CD4-positive, alpha-beta T cell (primary cell): ENCODE data around the gene DAD1. TPM values are rescaled to one million over a fixed set of nuclear protein-coding genes. Genes with fewer than 3 reads are reported as not detected.

ENCODE experiments used
- ATAC-seq: fragments of 200-7000 bp; cut with Tn5 transposase; one replicate; pipeline ENCODE4 v1.10.0; 2022; ENCODE audit warnings: mild to moderate bottlenecking; ENCODE audit not compliant: poor library complexity
- CTCF ChIA-PET: fragments of 350-600 bp; sonication (Branson Sonifier 250); formaldehyde crosslinking; loops from one replicate; lab custom pipeline; 2021; ENCODE audit warnings: antibody characterized with exemption, inconsistent platforms; lab: Charles Lee
- POLR2A ChIA-PET: fragments of 350-600 bp; sonication (Branson Sonifier 250); formaldehyde crosslinking; loops from one replicate; lab custom pipeline; 2021; ENCODE audit warnings: antibody characterized with exemption, inconsistent platforms; lab: Charles Lee
- DNase-seq, 14 experiments: peaks; one replicate each; pipeline ENCODE4 v3.0.0-alpha.2; 2013 to 2020; ENCODE audit warnings: mixed read lengths in 2 of 14
- H3K27ac ChIP-seq, 2 donors: one replicate each; pipeline versions ENCODE4 v1.5.1 to v1.7.0; 2013; ENCODE audit warnings: low read length in 2 of 2, low read depth in 1 of 2, mild to moderate bottlenecking in 1 of 2
- H3K27me3 ChIP-seq, 2 experiments: 1 replicate in 1 of 2; 2 replicates in 1 of 2; pipeline versions ENCODE4 v1.6.1 to v1.7.0; 2013; ENCODE audit warnings: low read length in 2 of 2, control low read depth in 1 of 2, mild to moderate bottlenecking in 1 of 2, moderate library complexity in 1 of 2; ENCODE audit not compliant: insufficient read depth in 2 of 2, control insufficient read depth in 1 of 2
- H3K36me3 ChIP-seq: one replicate; pipeline ENCODE4 v1.6.1; 2013; ENCODE audit warnings: low read length, control low read depth; ENCODE audit not compliant: insufficient read depth
- H3K4me1 ChIP-seq: one replicate; pipeline ENCODE4 v1.6.1; 2013; ENCODE audit warnings: low read length, control low read depth; ENCODE audit not compliant: insufficient read depth
- H3K4me3 ChIP-seq: one replicate; pipeline ENCODE4 v1.5.1; 2013; ENCODE audit warnings: mild to moderate bottlenecking, low read length, moderate library complexity
- H3K9me3 ChIP-seq, 2 experiments: 1 replicate in 1 of 2; 2 replicates in 1 of 2; pipeline versions ENCODE4 v1.6.1 to v1.7.0; 2013; ENCODE audit warnings: low read length in 2 of 2, mild to moderate bottlenecking in 2 of 2, control low read depth in 1 of 2, moderate library complexity in 1 of 2; ENCODE audit not compliant: control insufficient read depth in 1 of 2, insufficient read depth in 1 of 2
- H3K27ac Mint-ChIP-seq: one replicate; pipeline ENCODE4 v1.8.0; 2020; ENCODE audit warnings: mixed read lengths
- H3K27me3 Mint-ChIP-seq: one replicate; pipeline ENCODE4 v1.8.0; 2021; ENCODE audit warnings: mixed read lengths
- H3K36me3 Mint-ChIP-seq: one replicate; pipeline ENCODE4 v1.8.0; 2021; ENCODE audit warnings: low read depth, mixed read lengths
- H3K4me1 Mint-ChIP-seq: one replicate; pipeline ENCODE4 v1.8.0; 2021; ENCODE audit warnings: low read depth, mixed read lengths
- H3K4me3 Mint-ChIP-seq: one replicate; pipeline ENCODE4 v1.8.0; 2020; ENCODE audit warnings: mild to moderate bottlenecking, mixed read lengths
- H3K9me3 Mint-ChIP-seq: one replicate; pipeline ENCODE4 v1.8.0; 2020; ENCODE audit warnings: mixed read lengths
- intact Hi-C, 2 experiments: fragments of 100-400 bp; cut with DNase I in 1 of 2; cut with micrococcal nuclease in 1 of 2; formaldehyde crosslinking; loops; one replicate each; pipeline versions ENCODE4 v1.15.1 to v1.9.0; 2023 to 2025; cut with DNase I, micrococcal nuclease
- total RNA-seq, 174 experiments: library from RNA in 2 of 174; stranded (reverse) in 2 of 174; gene quantifications; one replicate each; pipeline ENCODE4 v1.2.3 and lab custom pipeline; 2021 to 2026
- TF ChIP-seq, protein P1 (sequence below): fragments of 200-600 bp; IDR thresholded peaks from one replicate; pipeline ENCODE4 v1.8.0; 2022; ENCODE audit warnings: antibody characterized with exemption, mild to moderate bottlenecking

Gene DAD1
- total RNA-seq, 2 experiments from 2014 or later, result 41.8 to 44.1 TPM

DNA sequence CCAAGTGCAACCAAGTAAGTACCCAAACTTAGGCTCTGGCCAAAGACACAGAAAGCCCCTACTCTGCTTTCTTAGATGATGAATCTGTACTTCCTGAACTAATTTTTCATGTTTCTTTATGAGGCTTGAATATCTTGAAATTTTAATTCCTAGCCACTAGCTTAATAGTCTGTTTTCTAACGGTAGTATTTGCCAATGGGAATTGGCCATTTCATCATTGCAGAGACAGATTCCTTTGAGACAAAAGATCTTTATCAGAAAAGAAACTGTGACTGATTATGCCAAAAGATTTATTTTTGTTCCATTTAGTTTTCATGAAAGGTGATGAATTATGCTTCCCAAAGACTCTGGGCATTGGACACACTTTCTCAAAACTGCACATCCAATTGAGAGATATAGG lies 48.7 kb downstream of the DAD1 start:
- peak overlapping the region; percentile 81 for H3K4me3 Mint-ChIP-seq
- DNase-seq, result peak in 1 of 14 experiments; percentile 49
- CTCF ChIA-PET, result interaction anchor here (1.5 to 4.8 kb wide), 4 partner anchors 13 to 30 kb away, joined by 3 to 24 read pairs (median 13); no protein-coding TSS in a partner anchor
- Histone ChIP-seq H3K27me3 (no peaks in the 10 kb centered on the region), H3K36me3 (peaks cover 100% of the 10 kb centered on the region), H3K9me3 (no peaks in the 10 kb centered on the region), H3K4me1 (peaks cover 90% of the 10 kb centered on the region), H3K27ac (peak overlapping the region; percentile 72 to 99), H3K4me3 (peak overlapping the region; percentile 61)
- no peaks in the 10 kb centered on the region for H3K9me3 Mint-ChIP-seq
- TF ChIP-seq, protein P1, sequence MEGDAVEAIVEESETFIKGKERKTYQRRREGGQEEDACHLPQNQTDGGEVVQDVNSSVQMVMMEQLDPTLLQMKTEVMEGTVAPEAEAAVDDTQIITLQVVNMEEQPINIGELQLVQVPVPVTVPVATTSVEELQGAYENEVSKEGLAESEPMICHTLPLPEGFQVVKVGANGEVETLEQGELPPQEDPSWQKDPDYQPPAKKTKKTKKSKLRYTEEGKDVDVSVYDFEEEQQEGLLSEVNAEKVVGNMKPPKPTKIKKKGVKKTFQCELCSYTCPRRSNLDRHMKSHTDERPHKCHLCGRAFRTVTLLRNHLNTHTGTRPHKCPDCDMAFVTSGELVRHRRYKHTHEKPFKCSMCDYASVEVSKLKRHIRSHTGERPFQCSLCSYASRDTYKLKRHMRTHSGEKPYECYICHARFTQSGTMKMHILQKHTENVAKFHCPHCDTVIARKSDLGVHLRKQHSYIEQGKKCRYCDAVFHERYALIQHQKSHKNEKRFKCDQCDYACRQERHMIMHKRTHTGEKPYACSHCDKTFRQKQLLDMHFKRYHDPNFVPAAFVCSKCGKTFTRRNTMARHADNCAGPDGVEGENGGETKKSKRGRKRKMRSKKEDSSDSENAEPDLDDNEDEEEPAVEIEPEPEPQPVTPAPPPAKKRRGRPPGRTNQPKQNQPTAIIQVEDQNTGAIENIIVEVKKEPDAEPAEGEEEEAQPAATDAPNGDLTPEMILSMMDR, result no peak
- H3K27me3 Mint-ChIP-seq, result no peaks in the 10 kb centered on the region
- no peak for ATAC-seq
- H3K4me1 Mint-ChIP-seq, result peaks cover 100% of the 10 kb centered on the region
- POLR2A ChIA-PET, result interaction anchor here (0.8 to 8.3 kb wide), 16 partner anchors 11 to 817 kb away, joined by 3 to 331 read pairs (median 6); no protein-coding TSS in a partner anchor
- H3K36me3 Mint-ChIP-seq, result peaks cover 100% of the 10 kb centered on the region
- H3K27ac Mint-ChIP-seq, result peak overlapping the region; percentile 93
- intact Hi-C loops, result no loop called here

DNA sequence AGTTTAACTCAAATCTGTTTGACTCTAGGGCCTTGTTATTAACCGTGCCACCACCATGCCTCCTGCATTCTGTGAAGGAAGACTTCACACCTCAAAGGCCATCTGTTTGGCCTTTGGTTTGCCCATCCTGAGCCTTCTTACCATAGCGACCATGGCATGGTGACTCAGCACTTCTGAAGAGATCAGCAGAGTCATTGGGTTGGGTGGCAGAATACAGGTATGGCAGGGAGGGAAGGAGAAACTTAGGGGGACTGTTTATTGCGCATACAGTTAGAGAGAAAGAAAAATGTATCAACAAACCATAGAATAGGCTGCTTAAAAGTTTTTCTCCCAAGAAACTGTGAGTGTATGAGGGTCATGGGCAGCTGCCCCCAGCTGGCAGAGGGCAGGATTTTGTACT lies 49.2 kb downstream of the DAD1 start:
- H3K27me3 ChIP-seq, result no peaks in the 10 kb centered on the region
- intact Hi-C loops, result loop anchor here in 1 of 2 experiments (1.0 kb wide), 2 partner anchors 9 to 10 kb away; no protein-coding TSS in a partner anchor
- POLR2A ChIA-PET, result interaction anchor here (0.8 to 8.3 kb wide), 11 partner anchors 11 to 543 kb away, joined by 3 to 331 read pairs (median 8); no protein-coding TSS in a partner anchor
- peak; percentile 10 for ATAC-seq
- Mint-ChIP-seq H3K4me1 (peaks cover 100% of the 10 kb centered on the region), H3K36me3 (peaks cover 100% of the 10 kb centered on the region), H3K4me3 (peak overlapping the region; percentile 81), H3K27me3 (no peaks in the 10 kb centered on the region), H3K9me3 (no peaks in the 10 kb centered on the region), H3K27ac (peak overlapping the region; percentile 93)
- CTCF ChIA-PET, result interaction anchor here (1.5 to 4.8 kb wide), 4 partner anchors 13 to 30 kb away, joined by 3 to 24 read pairs (median 13); no protein-coding TSS in a partner anchor
- TF ChIP-seq, protein P1, result no peak
- H3K9me3 ChIP-seq, result no peaks in the 10 kb centered on the region
- peak overlapping the region; percentile 72 to 99 for H3K27ac ChIP-seq
- H3K36me3 ChIP-seq, result peaks cover 100% of the 10 kb centered on the region
- peaks cover 90% of the 10 kb centered on the region for H3K4me1 ChIP-seq
- peak in 4 of 14 experiments; percentile 48 to 68 (median 61) for DNase-seq
- H3K4me3 ChIP-seq, result peak overlapping the region; percentile 61

DNA sequence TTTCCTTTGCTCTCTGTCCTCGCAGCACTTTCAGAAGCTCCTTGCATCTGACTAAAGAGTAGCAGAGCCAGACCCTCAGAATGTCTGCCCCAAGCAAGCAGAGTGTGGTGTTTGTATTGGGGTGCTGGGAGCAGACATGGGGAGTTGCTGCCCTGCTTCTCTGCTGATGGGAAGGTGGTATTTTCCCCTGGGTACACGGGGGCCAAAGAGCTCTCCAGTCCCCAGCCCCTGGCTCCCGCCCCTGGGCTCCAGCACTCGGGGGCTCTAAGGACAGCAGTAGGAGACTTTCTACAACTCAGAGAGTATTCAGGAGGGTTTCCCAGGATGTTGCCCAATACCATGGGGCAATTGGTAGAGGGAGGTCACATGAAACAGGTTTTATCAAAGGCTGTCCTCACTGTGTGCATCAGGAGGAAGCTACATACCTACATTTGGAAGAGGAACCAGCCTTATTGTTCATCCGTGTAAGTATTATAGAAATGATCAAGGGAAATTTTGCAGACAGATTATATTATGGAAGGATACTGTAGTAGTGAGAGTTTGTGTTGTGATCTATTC lies 50.3 kb downstream of the DAD1 start:
- DNase-seq, result peak in 2 of 14 experiments; percentile 42
- Mint-ChIP-seq H3K4me1 (peaks cover 99% of the 10 kb centered on the region), H3K4me3 (peak overlapping the region; percentile 81), H3K9me3 (no peaks in the 10 kb centered on the region), H3K27me3 (no peaks in the 10 kb centered on the region), H3K36me3 (peaks cover 100% of the 10 kb centered on the region), H3K27ac (peak overlapping the region; percentile 93)
- TF ChIP-seq, protein P1, result no peak
- Histone ChIP-seq H3K27me3 (no peaks in the 10 kb centered on the region), H3K36me3 (peaks cover 100% of the 10 kb centered on the region), H3K4me1 (peaks cover 89% of the 10 kb centered on the region), H3K9me3 (no peaks in the 10 kb centered on the region), H3K27ac (peak overlapping the region; percentile 72 to 99), H3K4me3 (peak overlapping the region; percentile 61)
- ATAC-seq, result no peak
- ChIA-PET POLR2A (interaction anchor here (0.7 to 8.3 kb wide), 23 partner anchors 10 to 895 kb away, joined by 3 to 331 read pairs (median 4); partner anchors contain the start of gene PRMT5), CTCF (interaction anchor here (1.3 to 5.3 kb wide), 4 partner anchors 10 to 31 kb away, joined by 3 to 31 read pairs (median 14); no protein-coding TSS in a partner anchor)
- intact Hi-C loops, result loop anchor here in 1 of 2 experiments (1.0 kb wide), 2 partner anchors 7 to 12 kb away; no protein-coding TSS in a partner anchor
